Measurements from ENCODE around the gene COL15A1. TPM values are rescaled to one million over a fixed set of nuclear protein-coding genes. Genes with fewer than 3 reads are reported as not detected.
"Not testable (repeated sequence)": the region's sequence is repeated elsewhere in the genome, so short reads cannot be mapped to it uniquely, and the experiment has no call there.

The COL15A1 gene
- total RNA-seq, 1 donor from 2014 or later, result 8.0 TPM

DNA sequence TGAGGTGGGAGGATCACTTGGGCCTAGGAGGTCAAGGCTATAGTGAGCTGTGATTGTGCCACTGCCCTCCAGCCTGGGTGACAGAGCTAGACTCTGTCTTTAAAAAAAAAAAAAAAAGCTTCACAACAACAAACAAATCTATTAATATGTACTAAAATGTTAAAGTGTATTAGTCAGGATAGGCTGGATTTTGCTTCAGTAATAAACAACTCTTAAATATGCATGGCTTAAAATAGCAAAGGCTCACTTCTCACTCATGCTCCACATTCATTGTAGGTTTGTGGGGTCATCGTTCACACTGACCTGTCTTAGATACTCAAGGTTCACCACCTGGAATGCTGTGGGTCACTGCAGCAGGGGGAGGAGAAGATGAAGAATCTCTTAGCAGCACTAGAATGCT, 33.8 kb upstream of the COL15A1 start:
- H3K4me3 ChIP-seq, result no peak overlapping the region
- DNase-seq (no peak), ATAC-seq (no peak)
- no peaks in the 10 kb centered on the region for H3K27me3 ChIP-seq (ENCODE audit: low read depth)
- H3K27ac ChIP-seq, result no peak overlapping the region
- peaks cover 23% of the 10 kb centered on the region for H3K4me1 ChIP-seq
- H3K9me3 ChIP-seq, result no peaks in the 10 kb centered on the region
- TF ChIP-seq, protein P1, sequence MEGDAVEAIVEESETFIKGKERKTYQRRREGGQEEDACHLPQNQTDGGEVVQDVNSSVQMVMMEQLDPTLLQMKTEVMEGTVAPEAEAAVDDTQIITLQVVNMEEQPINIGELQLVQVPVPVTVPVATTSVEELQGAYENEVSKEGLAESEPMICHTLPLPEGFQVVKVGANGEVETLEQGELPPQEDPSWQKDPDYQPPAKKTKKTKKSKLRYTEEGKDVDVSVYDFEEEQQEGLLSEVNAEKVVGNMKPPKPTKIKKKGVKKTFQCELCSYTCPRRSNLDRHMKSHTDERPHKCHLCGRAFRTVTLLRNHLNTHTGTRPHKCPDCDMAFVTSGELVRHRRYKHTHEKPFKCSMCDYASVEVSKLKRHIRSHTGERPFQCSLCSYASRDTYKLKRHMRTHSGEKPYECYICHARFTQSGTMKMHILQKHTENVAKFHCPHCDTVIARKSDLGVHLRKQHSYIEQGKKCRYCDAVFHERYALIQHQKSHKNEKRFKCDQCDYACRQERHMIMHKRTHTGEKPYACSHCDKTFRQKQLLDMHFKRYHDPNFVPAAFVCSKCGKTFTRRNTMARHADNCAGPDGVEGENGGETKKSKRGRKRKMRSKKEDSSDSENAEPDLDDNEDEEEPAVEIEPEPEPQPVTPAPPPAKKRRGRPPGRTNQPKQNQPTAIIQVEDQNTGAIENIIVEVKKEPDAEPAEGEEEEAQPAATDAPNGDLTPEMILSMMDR (IDR thresholded peaks at IDR 0.05), result no peak
- intact Hi-C loops (cut with DNase I), result no loop called here
- no peaks in the 10 kb centered on the region for H3K36me3 ChIP-seq

DNA sequence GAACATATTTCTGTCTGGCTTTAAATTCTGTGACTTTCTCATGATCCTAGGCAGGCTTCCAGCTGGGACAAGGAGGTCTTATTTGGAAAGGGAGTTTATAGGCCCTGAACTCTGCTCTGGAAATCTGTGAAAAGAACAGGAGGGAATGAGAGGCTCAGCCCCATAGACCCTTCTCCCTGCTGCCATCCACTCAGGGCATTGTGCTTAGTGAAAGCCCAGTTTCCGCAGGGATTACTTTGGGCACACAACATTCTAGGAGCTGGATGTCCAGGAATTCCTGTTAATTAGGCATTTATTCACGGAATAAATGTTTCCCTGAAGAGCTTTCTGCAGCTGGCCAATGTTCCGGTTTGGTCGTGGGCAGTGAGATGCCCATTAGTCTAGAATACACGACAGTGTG, 32.7 kb upstream of the COL15A1 start:
- peaks cover 23% of the 10 kb centered on the region for H3K4me1 ChIP-seq
- DNase-seq (no peak), ATAC-seq (no peak)
- no peak overlapping the region for H3K4me3 ChIP-seq
- H3K27me3 ChIP-seq (ENCODE audit: low read depth), result no peaks in the 10 kb centered on the region
- intact Hi-C loops (cut with DNase I), result no loop called here
- H3K27ac ChIP-seq, result no peak overlapping the region
- H3K9me3 ChIP-seq, result no peaks in the 10 kb centered on the region
- TF ChIP-seq, protein P1 (IDR thresholded peaks at IDR 0.05), result no peak
- H3K36me3 ChIP-seq, result no peaks in the 10 kb centered on the region

DNA sequence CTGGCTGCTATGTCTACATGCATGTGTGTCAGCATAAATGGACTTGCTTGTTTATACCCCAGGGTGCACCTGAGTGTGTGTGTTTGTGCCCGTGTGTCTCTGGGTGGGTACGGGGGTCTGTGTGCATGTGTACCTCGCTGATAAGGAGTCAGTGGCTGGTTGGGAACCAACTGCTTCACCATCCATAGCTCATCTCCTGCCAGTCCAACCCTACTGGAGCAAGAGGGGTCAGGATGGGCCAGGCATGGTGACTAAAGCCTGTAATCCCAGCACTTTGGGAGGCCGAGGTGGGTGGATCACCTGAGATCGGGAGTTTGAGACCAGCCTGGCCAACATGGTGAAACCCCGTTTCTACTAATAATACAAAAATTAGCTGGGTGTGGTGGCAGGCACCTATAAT, 32.0 kb upstream of the COL15A1 start:
- H3K36me3 ChIP-seq; DNase-seq; H3K27me3 ChIP-seq (ENCODE audit: low read depth); intact Hi-C loops (cut with DNase I); ATAC-seq; H3K4me3 ChIP-seq; H3K9me3 ChIP-seq; H3K27ac ChIP-seq: not testable (repeated sequence)
- H3K4me1 ChIP-seq, result peaks cover 22% of the 10 kb centered on the region

GRCh38 chr9:98912450-98912849, 31.3 kb upstream of the COL15A1 start:
- TF ChIP-seq, protein P1 (IDR thresholded peaks at IDR 0.05), result no peak
- Histone ChIP-seq H3K27ac (no peak overlapping the region), H3K4me1 (peaks cover 25% of the 10 kb centered on the region), H3K27me3 (ENCODE audit: low read depth) (no peaks in the 10 kb centered on the region), H3K36me3 (no peaks in the 10 kb centered on the region), H3K4me3 (no peak overlapping the region), H3K9me3 (no peaks in the 10 kb centered on the region)
- intact Hi-C loops (cut with DNase I), result no loop called here
- no peak for ATAC-seq
- DNase-seq, result no peak

GRCh38 chr9:98913044-98913443, 30.7 kb upstream of the COL15A1 start:
- intact Hi-C loops (cut with DNase I), result no loop called here

DNA sequence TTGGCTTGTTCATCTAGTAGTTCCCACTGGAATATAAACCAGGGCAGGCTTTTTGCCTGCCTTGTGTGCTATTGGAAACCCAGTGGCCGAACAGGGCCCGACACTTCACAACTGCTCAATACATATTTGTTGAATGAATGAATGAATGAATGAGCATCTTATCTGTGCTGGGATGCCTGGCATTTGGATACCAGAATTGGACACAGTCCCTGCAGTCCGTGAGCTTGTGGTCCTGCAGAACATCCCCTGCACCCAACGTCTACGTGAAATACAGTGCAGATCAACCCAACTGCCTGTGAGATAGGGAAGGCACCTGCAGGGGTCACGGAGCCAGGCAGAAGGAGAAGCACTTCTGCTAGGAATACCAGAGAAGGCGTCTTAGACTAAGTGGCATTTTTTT, 30.0 kb upstream of the COL15A1 start:
- Histone ChIP-seq H3K36me3 (no peaks in the 10 kb centered on the region), H3K4me1 (peaks cover 22% of the 10 kb centered on the region), H3K27ac (no peak overlapping the region), H3K27me3 (ENCODE audit: low read depth) (no peaks in the 10 kb centered on the region), H3K4me3 (no peak overlapping the region), H3K9me3 (no peaks in the 10 kb centered on the region)
- no peak for DNase-seq
- intact Hi-C loops (cut with DNase I), result no loop called here
- no peak for ATAC-seq
- TF ChIP-seq, protein P1 (IDR thresholded peaks at IDR 0.05), result no peak

More at GRCh38 chr9:98913044-98913443, 30.7 kb upstream of the COL15A1 start:
- no peaks in the 10 kb centered on the region for H3K36me3 ChIP-seq
- no peaks in the 10 kb centered on the region for H3K27me3 ChIP-seq (ENCODE audit: low read depth)
- H3K27ac ChIP-seq, result no peak overlapping the region
- TF ChIP-seq, protein P1 (IDR thresholded peaks at IDR 0.05), result no peak
- no peak for DNase-seq
- H3K4me3 ChIP-seq, result no peak overlapping the region
- no peaks in the 10 kb centered on the region for H3K9me3 ChIP-seq
- ATAC-seq, result no peak
- peaks cover 26% of the 10 kb centered on the region for H3K4me1 ChIP-seq

All from lower lobe of right lung (tissue), 2 donors.